K562 (cell line): Measurements from ENCODE around the gene WDR72. TPM values are rescaled to one million over a fixed set of nuclear protein-coding genes. Genes with fewer than 3 reads are reported as not detected.

Experiments
- ATAC-seq: fragments of 200-7000 bp; cut with Tn5 transposase; 3 replicates; pipeline ENCODE4 v1.9.1; 2020; ENCODE audit warnings: moderate library complexity
- BruUV-seq: library from RNA; stranded (reverse); fragments of 400-500 nt; replicated peaks from 2 replicates; lab custom pipeline; 2021; lab: Mats Ljungman, UMichigan
- CTCF ChIA-PET: fragments of 300-600 bp; formaldehyde crosslinking; extraction: SDS; loops from one replicate; lab custom pipeline; 2021; ENCODE audit warnings: low intra/inter-chr PET ratio; lab: Yijun Ruan, JAX
- POLR2A ChIA-PET: fragments of 300-600, 350-650 bp; sonication (Branson Sonifier 250); formaldehyde crosslinking; extraction: SDS; loops from one replicate; lab custom pipeline; 2021; ENCODE audit warnings: antibody characterized with exemption, inconsistent platforms; lab: Yijun Ruan, JAX
- DNase-seq, 4 experiments: peaks; one replicate each; pipeline versions ENCODE4 v3.0.0 to v3.0.0-alpha.2; 2011 to 2018; ENCODE audit warnings: low spot score in 3 of 4, mixed read lengths in 3 of 4; ENCODE audit errors: extremely low read depth in 1 of 4
- FAIRE-seq: peaks from 2 replicates; lab custom pipeline; 2011; peaks lifted over from hg19 to GRCh38; lab: Jason Lieb, UNC
- H2AFZ ChIP-seq: 2 replicates; pipeline ENCODE4 v1.6.0; 2011; ENCODE audit warnings: low read depth, low read length, control low read depth, inconsistent platforms
- H3K27ac ChIP-seq: fragments of 200-600 bp; 3 replicates; pipeline ENCODE4 v1.8.0; 2011; ENCODE audit warnings: low read depth, mild to moderate bottlenecking, control low read depth, inconsistent platforms, low read length, moderate library complexity, mixed read lengths; ENCODE audit errors: extremely low read depth
- H3K27me3 ChIP-seq, 2 experiments: fragments of 300-600 bp in 1 of 2; 2 replicates in 1 of 2; 3 replicates in 1 of 2; pipeline versions ENCODE4 v1.6.0 to v1.8.0; 2011; ENCODE audit warnings: inconsistent platforms in 2 of 2, low read length in 2 of 2, mild to moderate bottlenecking in 1 of 2, mixed read lengths in 1 of 2, moderate library complexity in 1 of 2; ENCODE audit not compliant: control insufficient read depth in 2 of 2, insufficient read depth in 2 of 2
- H3K36me3 ChIP-seq: fragments of 300-600 bp; 3 replicates; pipeline ENCODE4 v1.8.0; 2011; ENCODE audit warnings: mild to moderate bottlenecking, low read length, inconsistent platforms; ENCODE audit not compliant: control insufficient read depth, insufficient read depth
- H3K4me1 ChIP-seq, 2 experiments: fragments of 200-600 bp in 1 of 2; replicated peaks in 1 of 2; 2 replicates in 1 of 2; 3 replicates in 1 of 2; pipeline versions ENCODE4 v1.5.1 to v1.8.0; 2011; ENCODE audit warnings: inconsistent platforms in 2 of 2, low read length in 2 of 2, mild to moderate bottlenecking in 1 of 2, mixed read lengths in 1 of 2, moderate library complexity in 1 of 2; ENCODE audit not compliant: control insufficient read depth in 2 of 2, insufficient read depth in 2 of 2
- H3K4me2 ChIP-seq: 2 replicates; pipeline ENCODE4 v1.6.1; 2011; ENCODE audit warnings: low read length, control low read depth, inconsistent platforms, mixed read lengths; ENCODE audit not compliant: insufficient read depth
- H3K4me3 ChIP-seq: fragments of 200-600 bp; sonication (generic), shearing (Covaris generic); 2 replicates; pipeline ENCODE4 v1.5.1; 2016; ENCODE audit warnings: control low read depth, inconsistent platforms
- H3K79me2 ChIP-seq: fragments of 200-600 bp; 3 replicates; pipeline ENCODE4 v1.8.0; 2011; ENCODE audit warnings: low read length, inconsistent platforms; ENCODE audit not compliant: control insufficient read depth, insufficient read depth
- H3K9ac ChIP-seq, 2 experiments: 2 replicates each; pipeline versions ENCODE4 v1.6.0 to v1.6.1; 2011; ENCODE audit warnings: low read depth in 2 of 2, low read length in 2 of 2, control low read depth in 1 of 2, inconsistent platforms in 1 of 2, mild to moderate bottlenecking in 1 of 2, mixed read lengths in 1 of 2; ENCODE audit not compliant: insufficient read depth in 1 of 2
- H3K9me1 ChIP-seq: one replicate; pipeline ENCODE4 v1.6.0; 2011; ENCODE audit warnings: inconsistent platforms, mild to moderate bottlenecking, low read length, moderate library complexity; ENCODE audit not compliant: control insufficient read depth, insufficient read depth
- H3K9me3 ChIP-seq: replicated peaks from 2 replicates; pipeline ENCODE4 v1.5.1; 2011; ENCODE audit warnings: low read depth, low read length, inconsistent platforms; ENCODE audit not compliant: control insufficient read depth, insufficient read depth
- H4K20me1 ChIP-seq: replicated peaks from 2 replicates; pipeline ENCODE4 v1.6.1; 2011; ENCODE audit warnings: low read length, inconsistent platforms, mixed read lengths; ENCODE audit not compliant: control insufficient read depth, insufficient read depth
- CBFA2T2 ChIP-seq: fragments of 450-650 bp; conservative IDR thresholded peaks from 2 replicates; pipeline ENCODE4 v1.6.1; 2017; ENCODE audit warnings: mild to moderate bottlenecking
- CGGBP1 ChIP-seq: fragments of 250-450 bp; sonication (Bioruptor Pico); IDR thresholded peaks from 2 replicates; pipeline ENCODE4 v1.9.0; 2021; ENCODE audit warnings: mild to moderate bottlenecking
- DIDO1 ChIP-seq: fragments of 450-650 bp; IDR thresholded peaks from 2 replicates; pipeline ENCODE4 v1.6.1; 2016; ENCODE audit warnings: low read depth, missing biosample characterization, missing genetic modification characterization
- EWSR1 ChIP-seq: fragments of 450-650 bp; IDR thresholded peaks from 2 replicates; pipeline ENCODE4 v1.6.1; 2018; ENCODE audit warnings: borderline replicate concordance, mild to moderate bottlenecking, low read depth, moderate library complexity; ENCODE audit not compliant: partially characterized antibody
- HCFC1 ChIP-seq: IDR thresholded peaks from 2 replicates; pipeline ENCODE4 v1.6.1; 2012; ENCODE audit warnings: low read depth, low read length, improper control_type of control experiment
- HNRNPLL ChIP-seq: fragments of 200-400 bp; formaldehyde crosslinking; IDR thresholded peaks from 2 replicates; pipeline ENCODE4 v1.6.1; 2017; ENCODE audit warnings: low read length, low read depth, mild to moderate bottlenecking; ENCODE audit not compliant: poor library complexity, severe bottlenecking
- JUND ChIP-seq, 2 experiments: IDR thresholded peaks; 2 replicates in 1 of 2; 3 replicates in 1 of 2; pipeline ENCODE4 v1.6.1; 2011; ENCODE audit warnings: borderline replicate concordance in 2 of 2, low read depth in 2 of 2, low read length in 2 of 2, improper control_type of control experiment in 1 of 2, missing biosample characterization in 1 of 2, missing genetic modification characterization in 1 of 2, missing genetic modification reagents in 1 of 2
- KLF6 ChIP-seq: fragments of 250-450 bp; sonication (Bioruptor Pico); IDR thresholded peaks from 2 replicates; pipeline ENCODE4 v1.4.0; 2020; ENCODE audit warnings: mild to moderate bottlenecking, moderate library complexity, borderline replicate concordance
- MAX ChIP-seq: sonication (generic); formaldehyde crosslinking; IDR thresholded peaks from 2 replicates; pipeline ENCODE4 v1.9.0; 2022; ENCODE audit warnings: mild to moderate bottlenecking, missing genetic modification reagents
- MECOM ChIP-seq: fragments of 250-450 bp; sonication (Bioruptor Pico); IDR thresholded peaks from 2 replicates; pipeline ENCODE4 v1.8.0; 2022; ENCODE audit warnings: inconsistent platforms
- NCOA4 ChIP-seq: fragments of 450-650 bp; IDR thresholded peaks from 2 replicates; pipeline ENCODE4 v1.6.1; 2018; ENCODE audit warnings: mild to moderate bottlenecking; ENCODE audit not compliant: partially characterized antibody
- NELFE ChIP-seq: IDR thresholded peaks from 2 replicates; pipeline ENCODE4 v1.6.1; 2011; ENCODE audit warnings: mild to moderate bottlenecking; ENCODE audit not compliant: insufficient read depth, insufficient read length
- PHB ChIP-seq: fragments of 250-450 bp; sonication (Bioruptor Pico); IDR thresholded peaks from 2 replicates; pipeline ENCODE4 v1.5.0; 2021
- TRIM24 ChIP-seq, 2 experiments: fragments of 450-650 bp; IDR thresholded peaks; 2 replicates each; pipeline ENCODE4 v1.6.1; 2016
- TRIM28 ChIP-seq: fragments of 450-650 bp; IDR thresholded peaks from 2 replicates; pipeline ENCODE4 v1.6.1; 2017
- ZBTB7A ChIP-seq: IDR thresholded peaks from 2 replicates; pipeline ENCODE4 v1.6.1; 2011; ENCODE audit warnings: low read depth, mild to moderate bottlenecking, low read length, moderate library complexity, borderline replicate concordance; ENCODE audit not compliant: control insufficient read depth
- ZNF644 ChIP-seq: fragments of 200-800 bp; sonication (Bioruptor generic); IDR thresholded peaks from 2 replicates; pipeline ENCODE4 v1.6.1; 2016; ENCODE audit warnings: low read depth, missing genetic modification characterization, missing compliant biosample characterization
- ZNF696 ChIP-seq: fragments of 250-450 bp; sonication (Bioruptor Pico); conservative IDR thresholded peaks from 2 replicates; pipeline ENCODE4 v1.4.0; 2020; ENCODE audit warnings: mild to moderate bottlenecking, moderate library complexity
- ZNF707 ChIP-seq: fragments of 250-450 bp; sonication (Bioruptor Pico); conservative IDR thresholded peaks from 2 replicates; pipeline ENCODE4 v1.8.0; 2022; ENCODE audit warnings: inconsistent platforms, mild to moderate bottlenecking, moderate library complexity
- WGBS: fragments of 100-300 bp; shearing (Covaris generic); methylation state at CpG from one replicate; pipeline ENCODE4 v1.1.6; 2016; ENCODE audit warnings: low coverage, mixed read lengths; ENCODE audit not compliant: insufficient coverage; ENCODE audit errors: missing lambda C conversion rate; 5-methylcytosine and 5-hydroxymethylcytosine counted together
- in situ Hi-C: fragments of 300-500 bp; cut with MboI; formaldehyde crosslinking; loops from 4 replicates; pipeline ENCODE4 v1.15.0; 2018; ENCODE audit warnings: inconsistent platforms, mixed read lengths
- intact Hi-C: fragments of 100-400 bp; cut with micrococcal nuclease; formaldehyde crosslinking; loops from 2 replicates; pipeline ENCODE4 v1.14.2; 2022
- polyA plus RNA-seq, 8 experiments: library from polyadenylated mRNA; depleted of rRNA in 4 of 8; stranded (reverse) in 5 of 8; unstranded in 3 of 8; fragments of >200 nt; fragmentation: Nextera tagmentation in 2 of 8; fragmentation: Illumina TruSeq in 1 of 8; extraction: Ambion mirVana in 2 of 8; extraction: Trizol in 1 of 8; gene quantifications; 2 replicates each; pipeline versions ENCODE4 v1.2.1 to v1.2.3, GENCODE V29; 2011 to 2014; ENCODE audit warnings: inconsistent platforms in 1 of 8, missing spikeins in 1 of 8
- total RNA-seq, 7 experiments: library from RNA; depleted of rRNA in 6 of 7; stranded (reverse); fragments of >200 nt in 6 of 7; fragmentation: Illumina TruSeq in 2 of 7; extraction: Trizol in 2 of 7; gene quantifications; 2 replicates each; pipeline versions ENCODE4 v1.2.1 to v1.2.3, GENCODE V29; 2011 to 2021; ENCODE audit warnings: low replicate concordance in 1 of 7

WDR72 gene
- total and polyA plus RNA-seq, 9 of the 15 experiments (the other 6 are each of a cell fraction or from before 2014, with no cell fraction given): 0.01 TPM; not detected in 8

GRCh38 chr15:53513431-53513830 is 246.0 kb downstream of the WDR72 start:
- no peak for ATAC-seq
- WGBS: 0% methylated on average over 3 of the region's 3 CpGs
- H3K9ac ChIP-seq: no peak overlapping the region
- BruUV-seq: no TSS peak
- no peak overlapping the region for H3K27ac ChIP-seq
- H3K27me3 ChIP-seq: no peaks in the 10 kb centered on the region
- POLR2A ChIA-PET: no interaction called here
- no peak overlapping the region for H3K4me3 ChIP-seq
- TF ChIP-seq TRIM24 (IDR thresholded peaks at IDR 0.05) (no peak), CBFA2T2 (no peak), CGGBP1 (no peak)
- TF ChIP-seq, all 486 proteins: peak for 0
- no peak for DNase-seq
- Histone ChIP-seq H3K4me1 (no peaks in the 10 kb centered on the region), H4K20me1 (no peaks in the 10 kb centered on the region), H3K79me2 (no peaks in the 10 kb centered on the region), H3K9me1 (no peaks in the 10 kb centered on the region), H3K36me3 (no peaks in the 10 kb centered on the region), H2AFZ (no peak overlapping the region), H3K4me2 (no peak overlapping the region), H3K9me3 (no peaks in the 10 kb centered on the region; the same call in 1 of the 2 replicates)
- no peak for FAIRE-seq
- in situ Hi-C loops (no loop called here), intact Hi-C loops (no loop called here)
- CTCF ChIA-PET: no interaction called here

- Histone ChIP-seq H3K4me3 (no peak overlapping the region), H4K20me1 (no peaks in the 10 kb centered on the region), H3K9me1 (no peaks in the 10 kb centered on the region), H3K27me3 (no peaks in the 10 kb centered on the region), H3K9me3 (no peaks in the 10 kb centered on the region; the same call in 1 of the 2 replicates), H3K79me2 (no peaks in the 10 kb centered on the region), H3K36me3 (no peaks in the 10 kb centered on the region), H3K9ac (no peak overlapping the region), H3K4me2 (no peak overlapping the region), H3K4me1 (no peaks in the 10 kb centered on the region), H3K27ac (no peak overlapping the region), H2AFZ (no peak overlapping the region)
- no TSS peak for BruUV-seq
- CTCF ChIA-PET: no interaction called here
- in situ Hi-C loops: no loop called here
- intact Hi-C loops: no loop called here
- WGBS: 0% methylated on average over 2 of the region's 2 CpGs
- ATAC-seq (no peak), DNase-seq (no peak), FAIRE-seq (no peak)
- POLR2A ChIA-PET: no interaction called here
- TF ChIP-seq NCOA4: no peak
- TF ChIP-seq ZNF707: no peak
- no peak for TF ChIP-seq EWSR1
- TF ChIP-seq KLF6 (CRISPR knock-in tag): no peak
- no peak for TF ChIP-seq HNRNPLL
- TF ChIP-seq ZBTB7A: no peak
- TF ChIP-seq MECOM (CRISPR knock-in tag): no peak
- TF ChIP-seq JUND (IDR thresholded peaks at IDR 0.05; ENCODE audit: borderline replicate concordance, low read depth, low read length): no peak
- no peak for TF ChIP-seq JUND (tag; IDR thresholded peaks at IDR 0.05; ENCODE audit: borderline replicate concordance, low read depth, low read length)
- TF ChIP-seq NELFE: no peak
- TF ChIP-seq HCFC1: no peak
- TF ChIP-seq DIDO1 (tag): no peak
- no peak for TF ChIP-seq ZNF696 (CRISPR knock-in tag)
- no peak for TF ChIP-seq PHB (CRISPR knock-in tag)
- no peak for TF ChIP-seq MAX (CRISPR knock-in tag)
- no peak for TF ChIP-seq TRIM28
- no peak for TF ChIP-seq ZNF644
Observed at GRCh38 chr15:53512029-53512428, 247.4 kb downstream of the WDR72 start.
